ENCODE measurements around the gene DEPDC1. TPM values are rescaled to one million over a fixed set of nuclear protein-coding genes. Genes with fewer than 3 reads are reported as not detected.

Gene DEPDC1
- total and polyA plus RNA-seq, 7 donors = 0.01 to 0.26 (median 0.08) TPM; not detected in 1

- no peak for DNase-seq
- intact Hi-C loops (cut with DNase I) = no loop called here
- Histone ChIP-seq H3K27ac (no peak overlapping the region), H3K36me3 (ENCODE audit: insufficient read depth in 1 of 2, low read depth in 1 of 2) (no peaks in the 10 kb centered on the region), H3K9me3 (peaks cover 17% of the 10 kb centered on the region), H3K4me1 (no peaks in the 10 kb centered on the region), H3K27me3 (ENCODE audit: insufficient read depth in 3 of 3, low read length in 2 of 3) (no peaks in the 10 kb centered on the region), H3K4me3 (no peak overlapping the region)
- TF ChIP-seq CTCF (IDR thresholded peaks at IDR 0.05) = no peak
- no peak for ATAC-seq
- WGBS, 3 donors = 92 to 98% (median 92%) methylated on average over 3 of the region's 3 CpGs
Observed at GRCh38 chr1:68506386-68506785, 9.5 kb upstream of the DEPDC1 start.

DNA sequence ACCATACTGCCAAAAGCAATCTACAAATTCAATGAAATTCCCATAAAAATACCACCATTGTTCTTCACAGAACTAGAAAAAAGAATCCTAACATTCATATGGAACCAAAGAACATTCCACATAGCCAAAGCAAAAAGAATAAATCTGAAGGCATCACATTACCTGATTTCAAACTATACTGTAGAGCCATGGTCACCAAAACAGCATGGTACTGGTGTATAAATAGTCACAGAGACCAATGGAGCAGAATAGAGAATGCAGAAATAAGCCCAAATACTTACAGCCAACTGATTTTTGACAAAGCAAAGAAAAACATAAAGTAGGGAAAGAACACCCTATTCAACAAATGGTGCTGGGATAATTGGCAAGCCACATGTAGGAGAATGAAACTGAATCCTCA, 6.2 kb upstream of the DEPDC1 start:
- H3K4me3 ChIP-seq = no peak overlapping the region
- H3K36me3 ChIP-seq (ENCODE audit: insufficient read depth in 1 of 2, low read depth in 1 of 2) = no peaks in the 10 kb centered on the region
- intact Hi-C loops (cut with DNase I) = no loop called here
- no peaks in the 10 kb centered on the region for H3K27me3 ChIP-seq (ENCODE audit: insufficient read depth in 3 of 3, low read length in 2 of 3)
- H3K4me1 ChIP-seq = no peaks in the 10 kb centered on the region
- DNase-seq (no peak), ATAC-seq (no peak)
- peaks cover 17% of the 10 kb centered on the region for H3K9me3 ChIP-seq
- no peak for TF ChIP-seq CTCF (IDR thresholded peaks at IDR 0.05)
- H3K27ac ChIP-seq = no peak overlapping the region

DNA sequence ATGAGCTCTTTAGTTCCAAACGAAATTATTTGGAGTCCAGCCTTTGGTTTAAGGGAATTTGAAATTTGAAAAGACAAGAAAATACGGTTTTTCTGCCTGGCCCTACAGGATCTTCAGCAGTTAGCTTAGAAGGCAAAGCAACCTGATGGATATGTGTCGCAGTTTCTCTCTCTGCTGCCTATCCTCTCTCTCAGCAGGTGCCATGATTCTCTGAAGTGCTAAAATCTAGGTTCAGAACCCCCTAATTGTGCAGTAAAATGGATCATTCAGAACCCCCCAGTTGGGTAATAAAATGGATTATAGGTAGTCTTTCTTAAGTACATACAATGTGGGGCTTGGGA, 446 bp upstream of the DEPDC1 start:
- intact Hi-C loops (cut with DNase I) = no loop called here
- H3K27me3 ChIP-seq (ENCODE audit: insufficient read depth in 3 of 3, low read length in 2 of 3) = no peaks in the 10 kb centered on the region
- peaks cover 5% of the 10 kb centered on the region for H3K4me1 ChIP-seq
- no peak overlapping the region for H3K27ac ChIP-seq
- TF ChIP-seq CTCF (IDR thresholded peaks at IDR 0.05) = no peak
- 3 to 8% (median 7%) methylated on average over 3 of the region's 3 CpGs for WGBS, 3 donors
- H3K9me3 ChIP-seq = no peaks in the 10 kb centered on the region
- peak overlapping the region; percentile 83 for H3K4me3 ChIP-seq
- ATAC-seq (peak in 1 of 4 donors; percentile 22), DNase-seq (no peak)
- H3K36me3 ChIP-seq (ENCODE audit: insufficient read depth in 1 of 2, low read depth in 1 of 2) = no peaks in the 10 kb centered on the region

GRCh38 chr1:68495968-68496679, 758 bp downstream of the DEPDC1 start:
- TF ChIP-seq CTCF (IDR thresholded peaks at IDR 0.05) = no peak
- DNase-seq (no peak), ATAC-seq (no peak)
- Histone ChIP-seq H3K36me3 (ENCODE audit: insufficient read depth in 1 of 2, low read depth in 1 of 2) (no peaks in the 10 kb centered on the region), H3K4me3 (peak overlapping the region; percentile 83), H3K27ac (no peak overlapping the region), H3K9me3 (no peaks in the 10 kb centered on the region), H3K4me1 (peaks cover 5% of the 10 kb centered on the region), H3K27me3 (ENCODE audit: insufficient read depth in 3 of 3, low read length in 2 of 3) (no peaks in the 10 kb centered on the region)
- 9 to 11% (median 9%) methylated on average over 21 of the region's 21 CpGs for WGBS, 3 donors
- intact Hi-C loops (cut with DNase I) = no loop called here

GRCh38 chr1:68495532-68495931, 1.4 kb downstream of the DEPDC1 start:
- intact Hi-C loops (cut with DNase I) = no loop called here
- 79 to 83% (median 82%) methylated on average over 3 of the region's 3 CpGs for WGBS, 3 donors
- ATAC-seq = no peak
- Histone ChIP-seq H3K27me3 (ENCODE audit: insufficient read depth in 3 of 3, low read length in 2 of 3) (no peaks in the 10 kb centered on the region), H3K4me3 (no peak overlapping the region), H3K36me3 (ENCODE audit: insufficient read depth in 1 of 2, low read depth in 1 of 2) (no peaks in the 10 kb centered on the region), H3K9me3 (no peaks in the 10 kb centered on the region), H3K4me1 (peaks cover 5% of the 10 kb centered on the region), H3K27ac (no peak overlapping the region)
- no peak for TF ChIP-seq CTCF (IDR thresholded peaks at IDR 0.05)
- no peak for DNase-seq

Data from psoas muscle (tissue), 8 donors.